HAP-1 (cell line): Measurements from ENCODE around the gene COL17A1.

ENCODE experiments used
- DNase-seq, 2 experiments: peaks; one replicate each; pipeline ENCODE4 v3.0.0-alpha.2; 2016 to 2020; ENCODE audit warnings: low spot score in 2 of 2
- H3K27me3 ChIP-seq: fragments of 250-450 bp; sonication (Bioruptor Pico); 2 replicates; pipeline ENCODE4 v1.5.1; 2020; ENCODE audit warnings: low read depth, mild to moderate bottlenecking, moderate library complexity
- H3K36me3 ChIP-seq: fragments of 250-450 bp; sonication (Bioruptor Pico); replicated peaks from 2 replicates; pipeline ENCODE4 v1.5.1; 2020; ENCODE audit warnings: mild to moderate bottlenecking
- H3K4me1 ChIP-seq: fragments of 250-450 bp; sonication (Bioruptor Pico); 2 replicates; pipeline ENCODE4 v1.5.1; 2020; ENCODE audit warnings: mild to moderate bottlenecking
- H3K4me3 ChIP-seq: fragments of 250-450 bp; sonication (Bioruptor Pico); 2 replicates; pipeline ENCODE4 v1.5.1; 2020; ENCODE audit warnings: mild to moderate bottlenecking, moderate library complexity
- H3K9me3 ChIP-seq: fragments of 250-450 bp; sonication (Bioruptor Pico); 2 replicates; pipeline ENCODE4 v1.5.1; 2020; ENCODE audit warnings: mild to moderate bottlenecking, moderate library complexity
- in situ Hi-C: fragments of 300-500 bp; cut with MboI; formaldehyde crosslinking; loops from 3 replicates; pipeline ENCODE4 v1.14.3; 2020; ENCODE audit warnings: low sequenced_read_pairs, inconsistent platforms, mixed read lengths

The COL17A1 gene

DNA sequence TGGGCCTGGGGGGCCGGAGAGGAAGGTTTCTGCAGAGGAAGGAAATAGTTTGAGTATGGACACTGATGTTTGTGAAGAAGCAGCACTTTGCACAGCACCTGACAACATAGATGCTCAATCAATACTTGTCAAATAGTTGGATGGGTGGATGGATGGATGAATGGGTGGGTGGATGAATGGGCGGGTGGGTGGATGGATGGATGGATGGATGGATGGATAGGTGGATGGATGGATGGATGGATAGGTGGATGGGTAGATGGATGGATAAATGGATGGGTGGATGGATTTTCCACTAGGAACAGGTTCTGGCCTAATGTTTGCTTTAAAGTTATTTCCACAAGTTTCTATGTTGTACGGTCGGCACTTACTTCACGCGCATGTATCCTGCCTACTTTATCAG is 45.3 kb downstream of the COL17A1 start:
- in situ Hi-C loops, result no loop called here
- Histone ChIP-seq H3K4me1 (no peaks in the 10 kb centered on the region), H3K4me3 (no peak overlapping the region), H3K36me3 (no peaks in the 10 kb centered on the region), H3K9me3 (no peaks in the 10 kb centered on the region), H3K27me3 (peaks cover 8% of the 10 kb centered on the region; the same call in 1 of the 2 replicates)
- no peak for DNase-seq

GRCh38 chr10:104038958-104039752 is 46.5 kb downstream of the COL17A1 start:
- in situ Hi-C loops, result no loop called here
- no peak for DNase-seq

GRCh38 chr10:104038537-104038936 is 47.1 kb downstream of the COL17A1 start:
- in situ Hi-C loops, result no loop called here
- no peaks in the 10 kb centered on the region for H3K36me3 ChIP-seq
- DNase-seq, result no peak
- H3K9me3 ChIP-seq, result no peaks in the 10 kb centered on the region
- H3K4me3 ChIP-seq, result no peak overlapping the region
- H3K27me3 ChIP-seq, result no peaks in the 10 kb centered on the region
- H3K4me1 ChIP-seq, result no peaks in the 10 kb centered on the region

More at GRCh38 chr10:104038958-104039752, 46.5 kb downstream of the COL17A1 start:
- no peaks in the 10 kb centered on the region for H3K4me1 ChIP-seq
- no peaks in the 10 kb centered on the region for H3K9me3 ChIP-seq
- H3K4me3 ChIP-seq, result no peak overlapping the region
- H3K27me3 ChIP-seq, result no peaks in the 10 kb centered on the region; the same call in 1 of the 2 replicates
- no peaks in the 10 kb centered on the region for H3K36me3 ChIP-seq

DNA sequence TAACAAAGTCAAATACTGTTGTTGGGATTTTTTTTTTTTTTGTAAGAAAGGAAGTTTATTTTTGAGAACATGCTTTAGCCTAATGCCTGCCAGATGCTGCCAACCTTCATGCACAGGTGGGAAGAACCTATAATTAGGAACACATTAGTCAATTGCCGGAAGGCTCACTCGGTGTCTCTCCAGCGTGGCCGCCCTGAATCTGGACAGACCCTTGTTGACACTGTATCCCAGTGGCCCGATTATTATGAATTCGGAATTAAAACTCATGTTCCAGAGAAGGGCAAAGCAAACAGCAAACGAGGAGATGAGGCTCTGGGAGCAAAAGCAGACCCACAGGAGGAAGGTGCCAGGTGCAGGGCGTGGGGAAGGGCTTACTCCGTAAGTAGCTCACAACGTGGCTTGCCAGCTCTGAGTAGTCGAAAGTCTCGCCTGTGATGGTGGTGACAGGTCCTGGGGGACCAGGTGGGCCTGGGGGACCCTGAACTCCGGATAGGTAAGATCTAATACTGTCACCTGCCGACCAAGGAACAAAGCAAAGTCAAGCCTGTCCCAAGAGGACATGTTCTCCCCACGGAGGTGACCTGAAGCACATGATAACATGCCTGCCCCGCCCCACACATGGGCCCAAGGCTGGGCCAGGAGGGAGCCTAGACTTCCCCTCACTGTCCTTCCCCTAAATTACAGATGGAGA is 48.3 kb downstream of the COL17A1 start:
- Histone ChIP-seq H3K9me3 (no peaks in the 10 kb centered on the region), H3K4me1 (peaks cover 2% of the 10 kb centered on the region; the same call in 1 of the 2 replicates), H3K4me3 (no peak overlapping the region), H3K27me3 (no peaks in the 10 kb centered on the region), H3K36me3 (no peaks in the 10 kb centered on the region)
- no peak for DNase-seq
- in situ Hi-C loops, result no loop called here

DNA sequence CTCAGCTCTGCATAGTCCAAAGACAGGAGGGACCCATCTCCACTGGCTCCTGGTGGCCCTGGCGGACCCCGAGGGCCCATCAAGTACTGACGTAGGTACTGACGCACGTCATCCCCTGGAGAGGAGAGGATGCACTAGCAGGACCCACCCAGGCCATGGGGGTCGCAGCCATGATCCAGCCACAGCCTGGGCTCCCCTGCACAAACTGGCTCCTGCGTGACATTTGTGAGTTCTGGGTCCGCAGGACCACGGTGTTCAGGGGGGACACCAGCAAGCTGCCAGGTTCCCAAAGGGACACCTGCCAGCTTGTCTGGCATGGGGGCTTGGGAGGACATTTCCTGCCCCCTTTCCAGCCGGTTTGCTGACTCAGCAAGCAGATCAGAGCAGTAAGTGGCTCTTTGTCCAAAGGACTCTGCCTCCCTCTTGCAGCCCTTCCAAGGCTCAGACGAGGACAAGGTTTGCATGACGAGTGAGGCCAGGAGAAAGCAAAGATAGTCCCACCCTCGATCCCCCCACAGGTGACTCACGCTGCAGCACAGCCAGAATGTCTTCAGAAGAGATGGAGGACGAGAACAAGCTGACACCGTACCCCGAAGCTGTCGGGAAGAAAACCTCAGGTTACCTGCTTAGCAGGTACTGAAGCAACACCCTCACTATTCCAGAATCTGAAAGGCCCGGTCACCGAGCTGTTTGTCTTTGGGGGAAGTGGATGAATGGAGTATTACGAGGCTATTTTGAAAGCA is 49.0 kb downstream of the COL17A1 start:
- Histone ChIP-seq H3K36me3 (no peaks in the 10 kb centered on the region), H3K4me3 (no peak overlapping the region), H3K27me3 (no peaks in the 10 kb centered on the region), H3K4me1 (peaks cover 9% of the 10 kb centered on the region), H3K9me3 (no peaks in the 10 kb centered on the region)
- in situ Hi-C loops, result no loop called here
- DNase-seq, result no peak

GRCh38 chr10:104036069-104036384 is 49.7 kb downstream of the COL17A1 start:
- no peak for DNase-seq
- Histone ChIP-seq H3K4me3 (no peak overlapping the region), H3K9me3 (no peaks in the 10 kb centered on the region), H3K36me3 (no peaks in the 10 kb centered on the region), H3K4me1 (peaks cover 10% of the 10 kb centered on the region), H3K27me3 (no peaks in the 10 kb centered on the region)
- in situ Hi-C loops, result no loop called here

GRCh38 chr10:104035194-104036068 is 50.2 kb downstream of the COL17A1 start:
- in situ Hi-C loops, result no loop called here
- Histone ChIP-seq H3K9me3 (no peaks in the 10 kb centered on the region), H3K4me1 (peaks cover 10% of the 10 kb centered on the region), H3K27me3 (no peaks in the 10 kb centered on the region), H3K4me3 (no peak overlapping the region), H3K36me3 (no peaks in the 10 kb centered on the region)
- no peak for DNase-seq

- in situ Hi-C loops, result no loop called here
- H3K27me3 ChIP-seq, result no peaks in the 10 kb centered on the region
- H3K9me3 ChIP-seq, result no peaks in the 10 kb centered on the region
- H3K4me3 ChIP-seq, result no peak overlapping the region
- no peaks in the 10 kb centered on the region for H3K36me3 ChIP-seq
- peaks cover 10% of the 10 kb centered on the region for H3K4me1 ChIP-seq
- no peak for DNase-seq
Observed at GRCh38 chr10:104034401-104035193, 51.1 kb downstream of the COL17A1 start.

DNA sequence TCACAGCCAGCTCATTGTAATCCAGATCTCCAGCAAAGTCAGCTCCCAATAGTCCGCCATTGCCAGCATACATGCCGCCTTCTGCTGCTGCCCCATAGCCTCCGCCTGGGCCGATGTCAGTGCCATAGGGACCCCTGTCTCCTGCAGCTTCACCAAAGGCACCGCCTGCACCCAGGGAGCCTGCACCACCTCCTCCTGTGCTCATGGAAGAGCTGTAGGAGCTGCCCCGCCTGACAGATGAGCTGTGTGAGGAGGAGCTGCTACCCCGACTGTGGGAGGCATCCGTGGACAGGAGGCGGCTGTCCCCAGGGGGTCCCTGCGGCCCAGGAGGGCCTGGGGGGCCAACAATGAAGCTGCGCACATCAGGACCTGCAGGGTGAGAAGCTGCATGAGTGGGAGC is 51.7 kb downstream of the COL17A1 start:
- Histone ChIP-seq H3K36me3 (no peaks in the 10 kb centered on the region), H3K9me3 (no peaks in the 10 kb centered on the region), H3K4me1 (peaks cover 10% of the 10 kb centered on the region), H3K4me3 (no peak overlapping the region), H3K27me3 (no peaks in the 10 kb centered on the region)
- DNase-seq, result no peak
- in situ Hi-C loops, result no loop called here

DNA sequence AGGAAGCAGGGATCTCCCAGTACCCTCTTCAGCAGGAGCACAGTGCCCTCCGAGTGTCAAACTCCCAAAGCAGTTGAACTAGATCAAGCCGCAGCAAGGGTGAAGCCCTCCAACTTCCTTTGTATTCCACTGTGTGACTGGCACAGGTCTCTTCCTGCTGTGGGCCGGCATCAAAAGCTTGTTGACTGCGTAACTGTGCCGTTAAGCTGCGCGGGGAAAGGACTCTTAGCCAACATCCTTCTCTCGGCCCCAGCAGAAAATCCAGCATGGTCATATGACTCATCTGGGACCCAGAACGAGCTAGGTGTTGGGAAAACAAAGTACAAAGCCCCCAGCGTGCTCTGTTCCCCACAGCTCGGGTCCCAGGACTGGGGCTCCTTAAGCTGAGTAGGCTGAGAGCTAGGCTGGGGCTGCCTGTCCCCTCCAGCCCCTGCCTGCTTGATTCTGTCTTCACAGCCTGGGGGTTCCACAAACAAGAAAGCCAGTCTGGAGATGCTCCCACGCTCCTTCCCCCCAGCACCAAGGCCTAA is 52.2 kb downstream of the COL17A1 start:
- H3K27me3 ChIP-seq, result no peaks in the 10 kb centered on the region
- no peaks in the 10 kb centered on the region for H3K9me3 ChIP-seq
- no peak overlapping the region for H3K4me3 ChIP-seq
- H3K4me1 ChIP-seq, result peaks cover 10% of the 10 kb centered on the region
- DNase-seq, result no peak
- in situ Hi-C loops, result no loop called here
- no peaks in the 10 kb centered on the region for H3K36me3 ChIP-seq

DNA sequence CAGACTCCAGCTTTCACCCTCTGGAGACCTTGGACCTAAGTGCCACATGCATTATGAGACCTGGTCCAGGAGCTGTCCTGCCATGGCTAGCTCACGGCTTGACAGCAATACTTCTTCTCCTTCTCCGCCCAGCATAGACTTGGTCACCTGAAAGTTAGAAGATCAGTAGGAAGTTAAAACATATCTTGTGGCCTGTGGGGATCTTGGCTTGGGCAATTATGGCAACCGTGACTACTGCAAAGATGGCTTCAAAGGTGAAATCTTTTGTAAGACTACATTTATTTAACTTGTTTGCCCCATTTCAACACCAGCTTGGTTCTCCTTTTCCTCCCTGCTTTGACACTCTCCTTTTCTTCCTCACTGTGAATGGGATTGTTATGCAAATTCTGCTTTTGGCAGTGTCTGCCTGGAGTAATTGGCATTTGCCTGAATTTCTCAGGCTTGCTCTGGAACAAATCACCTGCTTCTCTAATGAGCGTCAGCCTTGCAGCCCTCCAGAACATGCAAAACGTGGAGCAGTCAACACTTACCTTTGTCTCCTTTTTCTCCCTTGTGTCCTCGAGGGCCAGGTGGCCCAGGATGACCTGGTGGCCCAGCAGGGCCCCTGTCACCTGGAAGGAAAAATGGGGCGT is 53.4 kb downstream of the COL17A1 start:
- Histone ChIP-seq H3K4me3 (no peak overlapping the region), H3K9me3 (no peaks in the 10 kb centered on the region), H3K4me1 (peaks cover 10% of the 10 kb centered on the region), H3K27me3 (no peaks in the 10 kb centered on the region), H3K36me3 (no peaks in the 10 kb centered on the region)
- peak; percentile 39 to 63 for DNase-seq
- in situ Hi-C loops, result no loop called here

DNA sequence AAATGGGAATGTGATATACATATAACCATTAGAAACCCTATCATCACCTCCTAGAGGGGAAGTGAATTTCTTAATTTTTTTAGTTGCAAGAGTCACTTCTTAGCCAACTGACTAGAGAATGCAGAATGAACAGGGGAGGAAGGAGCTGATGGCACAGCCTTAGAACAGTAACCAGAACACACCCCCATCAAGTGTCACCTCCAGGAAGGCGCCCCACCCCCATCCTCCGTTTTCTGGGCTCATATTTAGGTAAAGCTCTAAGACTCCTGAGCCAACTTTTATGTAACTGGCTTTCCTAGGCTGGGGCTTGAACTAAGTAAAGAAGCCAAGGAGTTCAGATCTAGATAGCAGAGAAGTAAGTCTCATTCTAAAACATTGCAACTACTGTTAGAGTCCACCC is 54.0 kb downstream of the COL17A1 start:
- Histone ChIP-seq H3K4me1 (peaks cover 10% of the 10 kb centered on the region), H3K9me3 (no peaks in the 10 kb centered on the region), H3K36me3 (no peaks in the 10 kb centered on the region), H3K4me3 (no peak overlapping the region), H3K27me3 (no peaks in the 10 kb centered on the region)
- in situ Hi-C loops, result no loop called here
- DNase-seq, result no peak
